ENCODE data around the gene TYRP1.

- no peak for TF ChIP-seq CTCF (IDR thresholded peaks at IDR 0.05)
- no peak for TF ChIP-seq POLR2A (IDR thresholded peaks at IDR 0.05)
Measured at GRCh38 chr9:12680341-12680740, 12.8 kb upstream of the TYRP1 start.

Data from body of pancreas (tissue), 4 donors.